VCaP (cell line): ENCODE results near the gene LPA.
"Not testable (repeated sequence)": the region's sequence is repeated elsewhere in the genome, so short reads cannot be mapped to it uniquely, and the experiment has no call there.

Experiments
- H3K27ac ChIP-seq: fragments of 450-650 bp; 2 replicates; pipeline ENCODE4 v1.5.1; 2017
- TF ChIP-seq, protein P1 (sequence below): fragments of 450-650 bp; conservative IDR thresholded peaks from 2 replicates; pipeline ENCODE4 v1.5.1; 2017; ENCODE audit warnings: mild to moderate bottlenecking, moderate library complexity

The LPA gene

DNA sequence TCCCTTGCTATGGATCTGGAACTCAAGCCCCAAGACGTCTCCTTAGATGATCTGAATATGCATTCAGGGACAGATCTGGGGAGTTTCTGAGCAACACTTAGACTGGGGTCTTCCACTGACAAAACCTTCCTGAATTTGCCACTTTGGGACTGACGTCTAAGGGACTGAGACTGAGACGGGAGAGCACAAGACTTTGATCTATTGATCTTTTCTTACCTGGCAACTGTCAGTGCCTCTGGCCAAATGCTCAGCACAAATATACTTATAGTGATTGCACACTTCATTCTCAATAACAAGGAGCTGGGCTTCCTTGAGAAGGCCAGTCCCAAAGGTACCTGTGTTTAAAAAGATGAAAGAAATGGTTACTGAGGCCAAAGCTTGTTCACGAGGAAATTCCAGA, 131.8 kb downstream of the LPA start:
- no peak overlapping the region for H3K27ac ChIP-seq
- TF ChIP-seq, protein P1, sequence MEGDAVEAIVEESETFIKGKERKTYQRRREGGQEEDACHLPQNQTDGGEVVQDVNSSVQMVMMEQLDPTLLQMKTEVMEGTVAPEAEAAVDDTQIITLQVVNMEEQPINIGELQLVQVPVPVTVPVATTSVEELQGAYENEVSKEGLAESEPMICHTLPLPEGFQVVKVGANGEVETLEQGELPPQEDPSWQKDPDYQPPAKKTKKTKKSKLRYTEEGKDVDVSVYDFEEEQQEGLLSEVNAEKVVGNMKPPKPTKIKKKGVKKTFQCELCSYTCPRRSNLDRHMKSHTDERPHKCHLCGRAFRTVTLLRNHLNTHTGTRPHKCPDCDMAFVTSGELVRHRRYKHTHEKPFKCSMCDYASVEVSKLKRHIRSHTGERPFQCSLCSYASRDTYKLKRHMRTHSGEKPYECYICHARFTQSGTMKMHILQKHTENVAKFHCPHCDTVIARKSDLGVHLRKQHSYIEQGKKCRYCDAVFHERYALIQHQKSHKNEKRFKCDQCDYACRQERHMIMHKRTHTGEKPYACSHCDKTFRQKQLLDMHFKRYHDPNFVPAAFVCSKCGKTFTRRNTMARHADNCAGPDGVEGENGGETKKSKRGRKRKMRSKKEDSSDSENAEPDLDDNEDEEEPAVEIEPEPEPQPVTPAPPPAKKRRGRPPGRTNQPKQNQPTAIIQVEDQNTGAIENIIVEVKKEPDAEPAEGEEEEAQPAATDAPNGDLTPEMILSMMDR: no peak

DNA sequence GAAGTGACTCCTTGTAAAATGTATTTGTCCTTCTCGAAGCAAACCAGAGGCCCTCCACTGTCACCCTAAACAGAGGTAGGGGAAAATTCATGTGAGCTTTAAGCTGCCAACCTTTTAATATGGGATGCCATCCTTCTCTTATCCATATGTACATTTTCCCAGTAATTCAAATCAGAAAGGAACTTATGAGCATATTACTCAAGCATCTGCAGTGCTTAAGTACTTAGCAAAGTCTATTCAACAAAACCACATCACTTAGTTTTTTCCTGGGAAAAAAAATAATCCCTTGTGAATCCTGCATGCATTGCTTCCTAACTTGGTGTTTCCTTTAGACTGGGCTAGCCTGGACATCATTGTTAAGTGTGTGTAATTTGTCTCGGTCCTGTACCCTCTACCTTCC, 132.2 kb downstream of the LPA start:
- TF ChIP-seq, protein P1: no peak
- no peak overlapping the region for H3K27ac ChIP-seq

DNA sequence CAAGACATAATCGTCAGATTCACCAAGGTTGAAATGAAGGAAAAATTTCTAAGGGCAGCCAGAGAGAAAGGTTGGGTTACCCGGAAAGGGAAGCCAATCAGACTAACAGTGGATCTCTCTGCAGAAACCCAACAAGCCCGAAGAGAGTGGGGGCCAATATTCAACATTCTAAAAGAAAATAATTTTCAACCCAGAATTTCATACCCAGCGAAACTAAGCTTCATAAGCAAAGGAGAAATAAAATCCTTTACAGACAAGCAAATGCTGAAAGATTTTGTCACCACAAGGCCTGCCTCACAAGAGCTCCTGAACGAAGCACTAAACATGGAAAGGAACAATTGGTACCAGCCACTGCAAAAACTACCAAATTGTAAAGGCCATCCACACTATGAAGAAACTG, 134.6 kb downstream of the LPA start:
- H3K27ac ChIP-seq: not testable (repeated sequence)

DNA sequence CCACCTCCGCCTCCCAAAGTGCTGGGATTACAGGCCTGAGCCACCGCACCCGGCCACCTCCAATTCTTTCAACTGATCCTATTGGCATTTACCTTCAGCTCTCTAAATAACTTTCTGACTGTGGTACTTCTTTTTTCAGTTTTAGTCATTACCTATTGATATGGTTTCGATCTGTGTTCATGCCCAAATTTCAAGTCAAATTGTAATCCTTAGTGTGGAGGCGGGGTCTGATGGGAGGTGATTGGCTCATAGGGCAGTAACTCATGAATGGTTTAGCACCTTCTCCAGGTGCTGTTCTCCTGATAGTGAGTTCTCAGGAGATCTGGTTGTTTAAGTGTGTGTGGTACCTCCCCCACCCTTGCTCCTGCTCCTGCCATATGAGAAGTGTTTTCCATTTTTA, 140.9 kb downstream of the LPA start:
- TF ChIP-seq, protein P1: no peak
- no peak overlapping the region for H3K27ac ChIP-seq

DNA sequence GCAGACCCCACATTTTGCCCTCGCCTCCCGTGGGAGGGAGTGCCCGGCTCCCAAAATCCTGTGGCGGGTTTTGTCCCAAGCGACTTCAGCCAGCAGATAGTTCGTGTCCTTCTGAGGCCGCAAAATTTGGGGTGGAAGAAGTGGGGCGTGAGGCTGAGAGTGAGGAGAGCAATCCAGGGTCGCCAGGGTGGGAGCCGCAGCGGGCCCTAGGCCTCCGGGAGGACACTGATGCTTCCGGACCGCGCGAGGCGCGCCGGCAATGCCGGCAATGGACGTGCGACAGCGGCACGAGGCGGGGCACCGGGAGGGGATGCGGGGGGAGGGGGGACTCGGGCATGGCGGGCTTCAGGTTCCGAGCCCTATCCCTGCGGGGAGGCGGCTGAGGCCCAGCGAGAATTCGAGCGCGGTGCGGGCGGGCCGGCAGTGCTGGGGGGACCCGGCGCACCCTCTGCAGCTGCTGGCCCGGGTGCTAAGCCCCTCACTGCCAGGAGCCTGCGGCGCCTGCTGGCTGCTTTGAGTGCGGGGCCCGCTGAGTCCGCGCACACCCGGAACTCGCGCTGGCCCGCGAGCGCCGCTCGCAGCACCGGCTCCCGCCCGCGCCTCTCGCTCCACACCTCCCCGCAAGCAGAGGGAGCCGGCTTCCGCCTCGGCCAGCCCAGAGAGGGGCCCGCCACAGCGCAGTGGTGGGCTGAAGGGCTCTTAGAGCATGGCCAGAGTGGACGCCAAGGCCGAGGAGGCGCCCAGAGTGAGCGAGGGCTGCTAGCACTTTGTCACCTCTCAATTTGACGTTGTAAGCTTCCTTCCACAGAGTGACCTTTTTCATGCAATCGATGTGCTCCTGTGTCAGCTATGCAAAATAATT, 143.8 kb downstream of the LPA start:
- H3K27ac ChIP-seq: peak overlapping the region; percentile 62
- TF ChIP-seq, protein P1: peak; percentile 46; the same call in 1 of the 2 replicates

DNA sequence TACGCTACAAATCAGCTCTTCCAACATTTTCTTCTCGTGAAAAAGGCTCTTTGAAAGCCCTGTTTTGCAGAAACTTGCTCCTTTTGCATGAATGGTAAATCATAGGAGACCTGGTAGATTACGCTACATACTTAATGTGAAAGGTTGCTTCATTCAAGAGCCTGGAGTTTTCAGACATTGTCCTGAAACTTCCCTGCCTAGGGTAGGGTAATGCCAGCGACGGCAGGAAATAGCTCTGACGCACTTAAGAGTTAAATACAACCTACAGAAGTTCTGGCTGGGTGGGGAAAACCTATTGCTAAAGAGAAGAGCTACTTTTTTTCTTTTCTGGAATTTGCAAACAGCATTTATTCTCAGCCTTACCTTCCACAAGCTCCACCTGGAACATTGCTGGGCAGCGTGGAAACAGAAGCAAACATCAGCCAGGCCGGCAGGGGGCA, 144.5 kb downstream of the LPA start:
- TF ChIP-seq, protein P1: peak; percentile 92; the same call in 1 of the 2 replicates
- peak overlapping the region; percentile 62 for H3K27ac ChIP-seq

DNA sequence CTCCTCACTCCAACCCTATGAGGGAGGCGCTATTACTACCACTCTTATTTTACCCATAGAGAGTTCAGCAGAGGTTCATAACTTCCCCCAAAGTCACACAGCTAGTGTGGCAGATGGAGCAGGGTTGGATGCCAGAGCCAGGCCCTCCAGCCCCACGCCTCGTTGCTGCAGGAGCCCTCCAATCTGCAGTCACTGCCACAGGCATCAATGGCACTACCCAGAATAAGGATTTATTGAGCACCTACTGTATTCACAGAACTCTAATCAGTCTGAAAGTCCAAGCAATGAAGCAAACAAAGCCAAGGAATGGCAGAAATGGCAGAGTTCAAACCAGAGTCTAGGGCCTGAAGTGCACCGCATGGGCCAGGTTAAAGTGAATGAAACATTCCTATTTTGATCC, 144.9 kb downstream of the LPA start:
- no peak overlapping the region for H3K27ac ChIP-seq
- TF ChIP-seq, protein P1: no peak

DNA sequence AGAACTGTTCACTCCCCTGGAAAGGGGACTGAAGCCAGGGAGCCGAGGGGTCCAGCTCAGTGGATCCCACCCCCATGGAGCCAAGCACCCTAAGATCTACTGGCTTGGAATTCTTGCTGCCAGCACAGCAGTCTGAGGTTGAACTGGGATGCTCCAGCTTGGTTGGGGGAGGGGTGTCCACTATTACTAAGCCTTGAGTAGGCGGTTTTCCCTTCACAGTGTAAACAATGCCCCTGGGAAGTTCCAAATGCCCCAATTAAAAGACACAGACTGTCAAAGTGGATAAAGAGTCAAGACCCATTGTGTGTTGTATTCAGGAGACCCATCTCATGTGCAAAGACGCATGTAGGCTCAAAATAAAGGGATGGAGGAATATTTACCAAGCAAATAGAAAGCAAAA, 150.2 kb downstream of the LPA start:
- TF ChIP-seq, protein P1: no peak
- H3K27ac ChIP-seq: no peak overlapping the region
